Trophoblast cell (in vitro differentiated cells and primary cell): ENCODE measurements around the gene RFX2.

ENCODE experiments used
- DNase-seq, 2 donors: peaks; one replicate each; pipeline ENCODE4 v3.0.0-alpha.2; 2016
- H2AFZ ChIP-seq: 2 replicates; pipeline ENCODE4 v1.6.1; 2013; ENCODE audit warnings: low read length, moderate library complexity, mild to moderate bottlenecking; ENCODE audit not compliant: insufficient read depth, poor library complexity
- H2AK5ac ChIP-seq: 2 replicates; pipeline ENCODE4 v1.6.1; 2013; ENCODE audit warnings: mild to moderate bottlenecking, low read length
- H2BK120ac ChIP-seq: 2 replicates; pipeline ENCODE4 v1.6.1; 2013; ENCODE audit warnings: low read length, mild to moderate bottlenecking, moderate library complexity; ENCODE audit not compliant: insufficient read depth, poor library complexity
- H2BK12ac ChIP-seq: 2 replicates; pipeline ENCODE4 v1.6.1; 2013; ENCODE audit warnings: mild to moderate bottlenecking, low read length, moderate library complexity
- H2BK5ac ChIP-seq: 2 replicates; pipeline ENCODE4 v1.6.1; 2013; ENCODE audit warnings: low read length, low read depth, moderate library complexity, mild to moderate bottlenecking; ENCODE audit not compliant: poor library complexity
- H3K14ac ChIP-seq: 2 replicates; pipeline ENCODE4 v1.6.1; 2013; ENCODE audit warnings: mild to moderate bottlenecking, low read length
- H3K18ac ChIP-seq: 2 replicates; pipeline ENCODE4 v1.6.1; 2013; ENCODE audit warnings: mild to moderate bottlenecking, low read length
- H3K23ac ChIP-seq: 2 replicates; pipeline ENCODE4 v1.6.1; 2013; ENCODE audit warnings: low read length
- H3K27ac ChIP-seq: 2 replicates; pipeline ENCODE4 v1.5.1; 2013; ENCODE audit warnings: low read depth, mild to moderate bottlenecking, inconsistent platforms, low read length, moderate library complexity
- H3K27me3 ChIP-seq: 2 replicates; pipeline ENCODE4 v1.6.1; 2013; ENCODE audit warnings: inconsistent platforms, mild to moderate bottlenecking, low read length, moderate library complexity; ENCODE audit not compliant: insufficient read depth
- H3K36me3 ChIP-seq, 2 experiments: 1 replicate in 1 of 2; 2 replicates in 1 of 2; pipeline ENCODE4 v1.6.1; 2013; ENCODE audit warnings: low read length in 2 of 2, mild to moderate bottlenecking in 2 of 2, moderate library complexity in 1 of 2; ENCODE audit not compliant: insufficient read depth in 2 of 2, control insufficient read depth in 1 of 2
- H3K4ac ChIP-seq: 2 replicates; pipeline ENCODE4 v1.6.1; 2013; ENCODE audit warnings: low read depth, mild to moderate bottlenecking, low read length, moderate library complexity
- H3K4me1 ChIP-seq, 2 experiments: 1 replicate in 1 of 2; 2 replicates in 1 of 2; pipeline ENCODE4 v1.6.1; 2013; ENCODE audit warnings: low read length in 2 of 2, mild to moderate bottlenecking in 2 of 2, moderate library complexity in 1 of 2; ENCODE audit not compliant: insufficient read depth in 2 of 2, control insufficient read depth in 1 of 2
- H3K4me2 ChIP-seq: 2 replicates; pipeline ENCODE4 v1.6.1; 2013; ENCODE audit warnings: inconsistent platforms, mild to moderate bottlenecking, low read length, moderate library complexity
- H3K4me3 ChIP-seq: 2 replicates; pipeline ENCODE4 v1.5.1; 2013; ENCODE audit warnings: mild to moderate bottlenecking, low read depth, low read length, inconsistent platforms
- H3K79me1 ChIP-seq: one replicate; pipeline ENCODE4 v1.6.1; 2013; ENCODE audit warnings: low read length
- H3K79me2 ChIP-seq: 2 replicates; pipeline ENCODE4 v1.6.1; 2013; ENCODE audit warnings: low read length, mild to moderate bottlenecking; ENCODE audit not compliant: control insufficient read depth, insufficient read depth, poor library complexity
- H3K9ac ChIP-seq: 2 replicates; pipeline ENCODE4 v1.6.1; 2013; ENCODE audit warnings: mild to moderate bottlenecking, low read length
- H3K9me3 ChIP-seq: 2 replicates; pipeline ENCODE4 v1.6.1; 2013; ENCODE audit warnings: low read depth, mild to moderate bottlenecking, control low read depth, inconsistent platforms, low read length; ENCODE audit not compliant: insufficient read depth
- H4K12ac ChIP-seq: 2 replicates; pipeline ENCODE4 v1.6.1; 2013; ENCODE audit warnings: low read depth, mild to moderate bottlenecking, low read length, moderate library complexity
- H4K8ac ChIP-seq: 2 replicates; pipeline ENCODE4 v1.6.1; 2013; ENCODE audit warnings: low read depth, mild to moderate bottlenecking, low read length, moderate library complexity
- H4K91ac ChIP-seq: one replicate; pipeline ENCODE4 v1.6.1; 2013; ENCODE audit warnings: low read depth, mild to moderate bottlenecking, low read length, moderate library complexity
- WGBS: extraction: QIAGEN DNeasy Blood & Tissue Kit; methylation state at CpG from one replicate; pipeline ENCODE4 v1.1.7; 2013; ENCODE audit warnings: missing lambda C conversion rate; ENCODE audit not compliant: insufficient read length, insufficient coverage; ENCODE audit errors: extremely low coverage; 5-methylcytosine and 5-hydroxymethylcytosine counted together

RFX2 gene

GRCh38 chr19:5958074-5958850 is 152.0 kb downstream of the RFX2 start:
- H2BK120ac ChIP-seq = no peak overlapping the region
- H3K9me3 ChIP-seq = no peaks in the 10 kb centered on the region
- peaks cover 17 to 27% of the 10 kb centered on the region in 2 experiments for H3K4me1 ChIP-seq
- peak; percentile 14 to 40 for DNase-seq
- H3K9ac ChIP-seq = no peak overlapping the region
- H3K4ac ChIP-seq = peak overlapping the region; percentile 1
- no peak overlapping the region for H2AK5ac ChIP-seq
- H2BK12ac ChIP-seq = no peak overlapping the region
- H4K91ac ChIP-seq = no peak overlapping the region
- no peak overlapping the region for H3K27ac ChIP-seq
- H4K12ac ChIP-seq = no peak overlapping the region
- WGBS = no CpG with 5 or more reads among the region's 21 CpGs
- no peak overlapping the region for H3K23ac ChIP-seq
- no peak overlapping the region for H3K4me2 ChIP-seq
- peaks cover 13% of the 10 kb centered on the region for H3K79me2 ChIP-seq
- peak overlapping the region; percentile 1 for H3K18ac ChIP-seq
- no peaks in the 10 kb centered on the region for H3K79me1 ChIP-seq
- no peaks in the 10 kb centered on the region for H3K27me3 ChIP-seq
- peaks cover 0 to 3% of the 10 kb centered on the region in 2 experiments for H3K36me3 ChIP-seq
- H2BK5ac ChIP-seq = no peak overlapping the region
- no peak overlapping the region for H3K4me3 ChIP-seq
- no peak overlapping the region for H2AFZ ChIP-seq
- H3K14ac ChIP-seq = no peak overlapping the region
- no peak overlapping the region for H4K8ac ChIP-seq

- no peak overlapping the region for H3K9ac ChIP-seq
- peak overlapping the region; percentile 12 for H3K4ac ChIP-seq
- no peak overlapping the region for H3K4me2 ChIP-seq
- WGBS = no CpG with 5 or more reads among the region's 10 CpGs
- no peak overlapping the region for H3K27ac ChIP-seq
- H2AFZ ChIP-seq = no peak overlapping the region
- H3K4me3 ChIP-seq = no peak overlapping the region
- H2BK12ac ChIP-seq = no peak overlapping the region
- DNase-seq = peak; percentile 56 to 65
- H4K8ac ChIP-seq = no peak overlapping the region
- no peaks in the 10 kb centered on the region for H3K9me3 ChIP-seq
- H4K12ac ChIP-seq = no peak overlapping the region
- H3K36me3 ChIP-seq = peaks cover 0 to 4% of the 10 kb centered on the region in 2 experiments
- H3K23ac ChIP-seq = no peak overlapping the region
- peaks cover 7% of the 10 kb centered on the region for H3K79me2 ChIP-seq
- no peaks in the 10 kb centered on the region for H3K27me3 ChIP-seq
- no peaks in the 10 kb centered on the region for H3K79me1 ChIP-seq
- H4K91ac ChIP-seq = no peak overlapping the region
- no peak overlapping the region for H3K14ac ChIP-seq
- H2BK120ac ChIP-seq = no peak overlapping the region
- H3K18ac ChIP-seq = no peak overlapping the region
- no peak overlapping the region for H2AK5ac ChIP-seq
- H3K4me1 ChIP-seq = peaks cover 10 to 21% of the 10 kb centered on the region in 2 experiments
- no peak overlapping the region for H2BK5ac ChIP-seq
These were observed 153.1 kb downstream of the RFX2 start for GRCh38 chr19:5957170-5957569.

GRCh38 chr19:5956728-5957127 is 153.6 kb downstream of the RFX2 start:
- no CpG with 5 or more reads among the region's 12 CpGs for WGBS
- H4K12ac ChIP-seq = no peak overlapping the region
- DNase-seq = no peak
- no peak overlapping the region for H3K14ac ChIP-seq
- H3K79me1 ChIP-seq = no peaks in the 10 kb centered on the region
- peaks cover 0 to 8% of the 10 kb centered on the region in 2 experiments for H3K36me3 ChIP-seq
- no peaks in the 10 kb centered on the region for H3K9me3 ChIP-seq
- H3K18ac ChIP-seq = no peak overlapping the region
- no peak overlapping the region for H4K8ac ChIP-seq
- H3K4me2 ChIP-seq = no peak overlapping the region
- no peak overlapping the region for H2AK5ac ChIP-seq
- no peak overlapping the region for H3K23ac ChIP-seq
- H3K27me3 ChIP-seq = no peaks in the 10 kb centered on the region
- H2BK5ac ChIP-seq = no peak overlapping the region
- no peak overlapping the region for H2BK12ac ChIP-seq
- H3K27ac ChIP-seq = no peak overlapping the region
- H4K91ac ChIP-seq = no peak overlapping the region
- no peak overlapping the region for H3K9ac ChIP-seq
- H3K4me3 ChIP-seq = no peak overlapping the region
- H2BK120ac ChIP-seq = no peak overlapping the region
- H3K4ac ChIP-seq = no peak overlapping the region
- no peak overlapping the region for H2AFZ ChIP-seq
- peaks cover 7% of the 10 kb centered on the region for H3K79me2 ChIP-seq
- H3K4me1 ChIP-seq = peaks cover 6 to 16% of the 10 kb centered on the region in 2 experiments

- no peak overlapping the region for H2BK12ac ChIP-seq
- no peak overlapping the region for H4K8ac ChIP-seq
- no peak overlapping the region for H3K27ac ChIP-seq
- peaks cover under 1 to 8% of the 10 kb centered on the region in 2 experiments for H3K36me3 ChIP-seq
- no peak overlapping the region for H2AFZ ChIP-seq
- H4K91ac ChIP-seq = no peak overlapping the region
- DNase-seq = no peak
- no peak overlapping the region for H3K4ac ChIP-seq
- H3K9me3 ChIP-seq = no peaks in the 10 kb centered on the region
- H3K4me3 ChIP-seq = no peak overlapping the region
- no peak overlapping the region for H2BK5ac ChIP-seq
- H3K79me1 ChIP-seq = no peaks in the 10 kb centered on the region
- no peak overlapping the region for H3K4me2 ChIP-seq
- peaks cover 10 to 16% of the 10 kb centered on the region in 2 experiments for H3K4me1 ChIP-seq
- H2AK5ac ChIP-seq = no peak overlapping the region
- WGBS = no CpG with 5 or more reads among the region's 3 CpGs
- H3K79me2 ChIP-seq = peaks cover 7% of the 10 kb centered on the region
- no peak overlapping the region for H3K18ac ChIP-seq
- no peaks in the 10 kb centered on the region for H3K27me3 ChIP-seq
- H3K23ac ChIP-seq = no peak overlapping the region
- no peak overlapping the region for H3K9ac ChIP-seq
- H3K14ac ChIP-seq = no peak overlapping the region
- H4K12ac ChIP-seq = no peak overlapping the region
- no peak overlapping the region for H2BK120ac ChIP-seq
These were observed 154.0 kb downstream of the RFX2 start for GRCh38 chr19:5956323-5956722.
